NCI-H2196 (cell line): ENCODE data around the gene FAM20C.
A peak's percentile ranks its signal among the peaks of the same experiment; 100 is the strongest.

Experiments
- DNase-seq: peaks from one replicate; lab custom pipeline; 2025; ENCODE audit not compliant: unreplicated experiment; lab: John Stamatoyannopoulos, UW

Gene FAM20C

GRCh38 chr7:266851-267840 is 74.8 kb downstream of the FAM20C start:
- DNase-seq, result peak; percentile 53

GRCh38 chr7:268991-269390 is 76.6 kb downstream of the FAM20C start:
- no peak for DNase-seq

GRCh38 chr7:269721-270120 is 77.3 kb downstream of the FAM20C start:
- no peak for DNase-seq

- DNase-seq, result no peak
These were observed 78.1 kb downstream of the FAM20C start for GRCh38 chr7:270351-270983.

GRCh38 chr7:271266-272107 is 79.1 kb downstream of the FAM20C start:
- DNase-seq, result no peak

GRCh38 chr7:272108-272615 is 79.8 kb downstream of the FAM20C start:
- no peak for DNase-seq

- DNase-seq, result no peak
These were observed 80.3 kb downstream of the FAM20C start for GRCh38 chr7:272631-273030.

GRCh38 chr7:273327-273726 is 81.0 kb downstream of the FAM20C start:
- no peak for DNase-seq

- DNase-seq, result no peak
These were observed 81.9 kb downstream of the FAM20C start for GRCh38 chr7:274266-274665.

- DNase-seq, result no peak
These were observed 84.0 kb downstream of the FAM20C start for GRCh38 chr7:276230-276835.

GRCh38 chr7:277228-277627 is 84.9 kb downstream of the FAM20C start:
- DNase-seq, result no peak

GRCh38 chr7:278081-278480 is 85.7 kb downstream of the FAM20C start:
- no peak for DNase-seq

- DNase-seq, result no peak
These were observed 87.5 kb downstream of the FAM20C start for GRCh38 chr7:279821-280220.

GRCh38 chr7:280461-280860 is 88.1 kb downstream of the FAM20C start:
- DNase-seq, result no peak

- no peak for DNase-seq
These were observed 89.3 kb downstream of the FAM20C start for GRCh38 chr7:281637-282036.

- DNase-seq, result no peak
These were observed 90.2 kb downstream of the FAM20C start for GRCh38 chr7:282621-283020.

- DNase-seq, result no peak
These were observed 92.7 kb downstream of the FAM20C start for GRCh38 chr7:284762-285722.

GRCh38 chr7:285731-286130 is 93.4 kb downstream of the FAM20C start:
- DNase-seq, result no peak

- DNase-seq, result no peak
These were observed 93.9 kb downstream of the FAM20C start for GRCh38 chr7:286266-286665.

GRCh38 chr7:288671-289101 is 96.3 kb downstream of the FAM20C start:
- DNase-seq, result no peak
